ENCODE measurements around the gene EBLN1. TPM values are rescaled to one million over a fixed set of nuclear protein-coding genes. Genes with fewer than 3 reads are reported as not detected.

EBLN1 gene
- polyA plus RNA-seq, 1 donor from 2014 or later, result not detected

- no peaks in the 10 kb centered on the region for H3K9me2 ChIP-seq (ENCODE audit: insufficient read depth, low read length)
- H3K9me3 ChIP-seq (ENCODE audit: low read length), result no peaks in the 10 kb centered on the region
- H3K9ac ChIP-seq (ENCODE audit: low read length), result no peak overlapping the region
- no peak overlapping the region for H3K27ac ChIP-seq (ENCODE audit: low read length)
- no peaks in the 10 kb centered on the region for H3K27me3 ChIP-seq (ENCODE audit: insufficient read depth, low read depth, low read length)
- H3K36me3 ChIP-seq (ENCODE audit: insufficient read depth, low read length), result no peaks in the 10 kb centered on the region
- no peak overlapping the region for H3K4me3 ChIP-seq (ENCODE audit: low read length)
- H2AFZ ChIP-seq (ENCODE audit: low read depth, low read length), result no peak overlapping the region
- H3F3A ChIP-seq (ENCODE audit: insufficient read depth, low read length, poor library complexity, severe bottlenecking), result no peaks in the 10 kb centered on the region
- no peaks in the 10 kb centered on the region for H3K79me2 ChIP-seq (replicated peaks; ENCODE audit: insufficient read depth, low read length)
- H3K4me2 ChIP-seq (ENCODE audit: low read length), result no peak overlapping the region
- H4K20me1 ChIP-seq (ENCODE audit: insufficient read depth), result no peaks in the 10 kb centered on the region
- TF ChIP-seq MXI1 (conservative IDR thresholded peaks at IDR 0.05; ENCODE audit: poor library complexity, severe bottlenecking), result no peak
Measured at GRCh38 chr10:22159180-22159579, 58.6 kb downstream of the EBLN1 start.

Other genes starting within 250 kb of the EBLN1 start
- gene DNAJC1, start 214.3 kb downstream of the EBLN1 start, polyA plus RNA-seq, result 15.9 and 16.0 TPM in 2 replicates
- gene COMMD3, start 98.4 kb upstream of the EBLN1 start, polyA plus RNA-seq, result 234 and 272 TPM in 2 replicates
- gene BMI1, start 103.1 kb upstream of the EBLN1 start, polyA plus RNA-seq, result 67.3 and 86.8 TPM in 2 replicates
- 0.36 TPM in 1 of 2 replicates, not detected in the other for gene SPAG6, start 127.5 kb upstream of the EBLN1 start, polyA plus RNA-seq